HG03520 (cell line): ENCODE measurements around the gene RPH3AL.
"Not testable (repeated sequence)": the region's sequence is repeated elsewhere in the genome, so short reads cannot be mapped to it uniquely, and the experiment has no call there.

Experiments
- ATAC-seq: cut with Tn5 transposase; IDR thresholded peaks from one replicate; pipeline ENCODE4 v1.9.1; 2021; ENCODE audit warnings: mild to moderate bottlenecking, moderate library complexity; ENCODE audit not compliant: unreplicated experiment

RPH3AL gene

GRCh38 chr17:283911-284675, 68.5 kb downstream of the RPH3AL start:
- ATAC-seq = no peak

- no peak for ATAC-seq
These were observed 69.4 kb downstream of the RPH3AL start for GRCh38 chr17:282912-283882.

GRCh38 chr17:282000-282911, 70.4 kb downstream of the RPH3AL start:
- ATAC-seq = no peak

- no peak for ATAC-seq
These were observed 71.1 kb downstream of the RPH3AL start for GRCh38 chr17:281365-281999.

- ATAC-seq = no peak
These were observed 71.7 kb downstream of the RPH3AL start for GRCh38 chr17:280901-281300.

GRCh38 chr17:280216-280615, 72.4 kb downstream of the RPH3AL start:
- no peak for ATAC-seq

- ATAC-seq = no peak
These were observed 72.8 kb downstream of the RPH3AL start for GRCh38 chr17:279776-280175.

- ATAC-seq = no peak
These were observed 73.3 kb downstream of the RPH3AL start for GRCh38 chr17:279331-279730.

- no peak for ATAC-seq
These were observed 73.9 kb downstream of the RPH3AL start for GRCh38 chr17:278676-279059.

GRCh38 chr17:278055-278675, 74.4 kb downstream of the RPH3AL start:
- ATAC-seq = no peak

- no peak for ATAC-seq
These were observed 77.7 kb downstream of the RPH3AL start for GRCh38 chr17:274902-275301.

- ATAC-seq = no peak
These were observed 78.4 kb downstream of the RPH3AL start for GRCh38 chr17:273981-274832.

GRCh38 chr17:272856-273255, 79.8 kb downstream of the RPH3AL start:
- not testable (repeated sequence) for ATAC-seq

GRCh38 chr17:271928-272623, 80.5 kb downstream of the RPH3AL start:
- ATAC-seq = not testable (repeated sequence)

- no peak for ATAC-seq
These were observed 82.7 kb downstream of the RPH3AL start for GRCh38 chr17:269616-270514.

- ATAC-seq = no peak
These were observed 85.6 kb downstream of the RPH3AL start for GRCh38 chr17:266701-267667.
